ENCODE data around the gene CAPN13. TPM values are rescaled to one million over a fixed set of nuclear protein-coding genes. Genes with fewer than 3 reads are reported as not detected.

CAPN13 gene
- total and polyA plus RNA-seq, 2 donors (not counting 3 experiments of a cell fraction or from before 2014, with no cell fraction given) = not detected

GRCh38 chr2:30684516-30684915, 122.7 kb downstream of the CAPN13 start:
- H3K4me3 ChIP-seq (replicated peaks in 1 of 3; ENCODE audit: insufficient read depth in 1 of 3, low read depth in 1 of 3, low read length in 3 of 3) = no peak overlapping the region
- no peaks in the 10 kb centered on the region for H4K20me1 ChIP-seq (replicated peaks; ENCODE audit: control insufficient read depth, extremely low read depth, insufficient read depth, low read length)
- dilution Hi-C loops (cut with MboI; ENCODE audit: extremely low pct_ligation_motif_present, low sequenced_read_pairs) (no loop called here), intact Hi-C loops (cut with micrococcal nuclease) (no loop called here)
- FAIRE-seq = no peak
- no peaks in the 10 kb centered on the region for H3K79me2 ChIP-seq (ENCODE audit: control insufficient read depth, insufficient read depth, low read length)
- H3K9me1 ChIP-seq (replicated peaks; ENCODE audit: control insufficient read depth, extremely low read depth, insufficient read depth, low read length) = no peaks in the 10 kb centered on the region
- no peak overlapping the region for H3K4me2 ChIP-seq (ENCODE audit: insufficient read depth, low read length)
- ChIA-PET POLR2A (no interaction called here), CTCF (interaction anchor here (0.7 kb wide), 1 partner anchor 1615 kb away, joined by 3 read pairs; no protein-coding TSS in a partner anchor)
- H3K4me1 ChIP-seq (ENCODE audit: control insufficient read depth, extremely low read depth, insufficient read depth, low read length) = no peaks in the 10 kb centered on the region
- DNase-seq (ENCODE audit: low read depth, low spot score) = no peak
- H3K27ac ChIP-seq (ENCODE audit: insufficient read depth, low read depth, low read length) = no peak overlapping the region
- H3K9me3 ChIP-seq (replicated peaks; ENCODE audit: control insufficient read depth, insufficient read depth, low read length) = no peaks in the 10 kb centered on the region
- no peak overlapping the region for H3K9ac ChIP-seq (replicated peaks; ENCODE audit: extremely low read depth, insufficient read depth, low read length)
- BruUV-seq (replicated peaks) = no TSS peak
- TF ChIP-seq GATA2 (IDR thresholded peaks at IDR 0.05; ENCODE audit: insufficient read depth, insufficient read length, low read depth, low read length) (no peak), CTCF (IDR thresholded peaks at IDR 0.05; ENCODE audit: extremely low read depth in 1 of 2, insufficient read depth in 1 of 2, low read depth in 1 of 2, low read length in 2 of 2) (no peak), MYC (IDR thresholded peaks at IDR 0.05; ENCODE audit: low read depth, low read length) (no peak), JUN (IDR thresholded peaks at IDR 0.05; ENCODE audit: borderline replicate concordance, insufficient read depth, insufficient read length, low read depth) (no peak)
- no peaks in the 10 kb centered on the region for H3K27me3 ChIP-seq (ENCODE audit: control insufficient read depth in 2 of 2, insufficient read depth in 2 of 2, low read length in 2 of 2)
- H3K36me3 ChIP-seq (ENCODE audit: control insufficient read depth in 2 of 2, extremely low read depth in 1 of 2, insufficient read depth in 2 of 2, low read length in 2 of 2) = no peaks in the 10 kb centered on the region
- no peak overlapping the region for H2AFZ ChIP-seq (ENCODE audit: low read depth, low read length)

- POLR2A ChIA-PET = no interaction called here
These were observed 123.2 kb downstream of the CAPN13 start for GRCh38 chr2:30684026-30684425.

More at GRCh38 chr2:30684026-30684425, 123.2 kb downstream of the CAPN13 start:
- H3K4me2 ChIP-seq (ENCODE audit: insufficient read depth, low read length) = no peak overlapping the region
- intact Hi-C loops (cut with micrococcal nuclease) = no loop called here
- no peak overlapping the region for H3K4me3 ChIP-seq (replicated peaks in 1 of 3; ENCODE audit: insufficient read depth in 1 of 3, low read depth in 1 of 3, low read length in 3 of 3)
- no peaks in the 10 kb centered on the region for H3K79me2 ChIP-seq (ENCODE audit: control insufficient read depth, insufficient read depth, low read length)
- no peak for FAIRE-seq
- no peaks in the 10 kb centered on the region for H4K20me1 ChIP-seq (replicated peaks; ENCODE audit: control insufficient read depth, extremely low read depth, insufficient read depth, low read length)
- no peak overlapping the region for H3K9ac ChIP-seq (replicated peaks; ENCODE audit: extremely low read depth, insufficient read depth, low read length)
- no peak overlapping the region for H2AFZ ChIP-seq (ENCODE audit: low read depth, low read length)
- no peak for DNase-seq (ENCODE audit: low read depth, low spot score)
- TF ChIP-seq CTCF (IDR thresholded peaks at IDR 0.05; ENCODE audit: extremely low read depth in 1 of 2, insufficient read depth in 1 of 2, low read depth in 1 of 2, low read length in 2 of 2) (no peak), EZH2 (IDR thresholded peaks at IDR 0.05; ENCODE audit: borderline replicate concordance, low read depth, low read length, severe bottlenecking) (no peak), MYC (IDR thresholded peaks at IDR 0.05; ENCODE audit: low read depth, low read length) (no peak), POLR2AphosphoS5 (IDR thresholded peaks at IDR 0.05; ENCODE audit: insufficient read depth, low read depth, low read length) (no peak), FOS (IDR thresholded peaks at IDR 0.05; ENCODE audit: borderline replicate concordance, insufficient read depth, low read length) (no peak), JUN (IDR thresholded peaks at IDR 0.05; ENCODE audit: borderline replicate concordance, insufficient read depth, insufficient read length, low read depth) (no peak), GATA2 (IDR thresholded peaks at IDR 0.05; ENCODE audit: insufficient read depth, insufficient read length, low read depth, low read length) (no peak), MAX (IDR thresholded peaks at IDR 0.05; ENCODE audit: insufficient read depth, insufficient read length) (no peak), POLR2A (IDR thresholded peaks at IDR 0.05; ENCODE audit: low read depth, low read length) (no peak)
- dilution Hi-C loops (cut with MboI; ENCODE audit: extremely low pct_ligation_motif_present, low sequenced_read_pairs) = no loop called here
- BruUV-seq (replicated peaks) = no TSS peak
- no peaks in the 10 kb centered on the region for H3K9me3 ChIP-seq (replicated peaks; ENCODE audit: control insufficient read depth, insufficient read depth, low read length)
- H3K9me1 ChIP-seq (replicated peaks; ENCODE audit: control insufficient read depth, extremely low read depth, insufficient read depth, low read length) = no peaks in the 10 kb centered on the region
- no peaks in the 10 kb centered on the region for H3K36me3 ChIP-seq (ENCODE audit: control insufficient read depth in 2 of 2, extremely low read depth in 1 of 2, insufficient read depth in 2 of 2, low read length in 2 of 2)
- no peaks in the 10 kb centered on the region for H3K4me1 ChIP-seq (ENCODE audit: control insufficient read depth, extremely low read depth, insufficient read depth, low read length)
- no peak overlapping the region for H3K27ac ChIP-seq (ENCODE audit: insufficient read depth, low read depth, low read length)
- CTCF ChIA-PET = interaction anchor here (0.7 kb wide), 1 partner anchor 1616 kb away, joined by 3 read pairs; no protein-coding TSS in a partner anchor
- no peaks in the 10 kb centered on the region for H3K27me3 ChIP-seq (ENCODE audit: control insufficient read depth in 2 of 2, insufficient read depth in 2 of 2, low read length in 2 of 2)

Data from endothelial cell of umbilical vein (primary cell).